Stimulated activated CD8-positive, alpha-beta memory T cell treated with anti-CD3 and anti-CD28 coated beads, Interleukin-15, amount 100 ng/mL, for 24 hours (primary cell): ENCODE measurements around the gene C9orf85.
"Not testable (repeated sequence)": the region's sequence is repeated elsewhere in the genome, so short reads cannot be mapped to it uniquely, and the experiment has no call there.

Experiments
- DNase-seq: peaks from one replicate; pipeline ENCODE4 v3.0.0-alpha.2; 2020; ENCODE audit warnings: low read depth

The C9orf85 gene

GRCh38 chr9:71941998-71942567 lies 30.6 kb downstream of the C9orf85 start:
- no peak for DNase-seq

GRCh38 chr9:71944754-71945375 lies 33.4 kb downstream of the C9orf85 start:
- DNase-seq: no peak

GRCh38 chr9:71954652-71955051 lies 43.2 kb downstream of the C9orf85 start:
- not testable (repeated sequence) for DNase-seq

GRCh38 chr9:71955300-71955915 lies 44.0 kb downstream of the C9orf85 start:
- no peak for DNase-seq

- DNase-seq: no peak
Observed at GRCh38 chr9:71962328-71962727, 50.9 kb downstream of the C9orf85 start.

- not testable (repeated sequence) for DNase-seq
Observed at GRCh38 chr9:71963471-71963996, 52.1 kb downstream of the C9orf85 start.

GRCh38 chr9:71965403-71965802 lies 54.0 kb downstream of the C9orf85 start:
- DNase-seq: no peak

GRCh38 chr9:71966601-71967000 lies 55.2 kb downstream of the C9orf85 start:
- DNase-seq: no peak

GRCh38 chr9:71968541-71969090 lies 57.2 kb downstream of the C9orf85 start:
- no peak for DNase-seq

GRCh38 chr9:71975833-71976232 lies 64.4 kb downstream of the C9orf85 start:
- DNase-seq: no peak

- DNase-seq: no peak
Observed at GRCh38 chr9:71977003-71977402, 65.6 kb downstream of the C9orf85 start.

GRCh38 chr9:71980266-71981190 lies 69.1 kb downstream of the C9orf85 start:
- no peak for DNase-seq

- no peak for DNase-seq
Observed at GRCh38 chr9:71981944-71982343, 70.5 kb downstream of the C9orf85 start.

- DNase-seq: no peak
Observed at GRCh38 chr9:71984403-71984802, 73.0 kb downstream of the C9orf85 start.

GRCh38 chr9:71984831-71985281 lies 73.4 kb downstream of the C9orf85 start:
- DNase-seq: no peak

GRCh38 chr9:71985297-71985911 lies 74.0 kb downstream of the C9orf85 start:
- DNase-seq: no peak

- DNase-seq: no peak
Observed at GRCh38 chr9:71986900-71987299, 75.5 kb downstream of the C9orf85 start.

- no peak for DNase-seq
Observed at GRCh38 chr9:71987471-71988371, 76.3 kb downstream of the C9orf85 start.

GRCh38 chr9:71990466-71990865 lies 79.0 kb downstream of the C9orf85 start:
- no peak for DNase-seq

- no peak for DNase-seq
Observed at GRCh38 chr9:72005451-72005850, 94.0 kb downstream of the C9orf85 start.
